Psoas muscle (tissue), 8 donors: ENCODE measurements around the gene CFAP221. TPM values are rescaled to one million over a fixed set of nuclear protein-coding genes. Genes with fewer than 3 reads are reported as not detected.

Source experiments
- ATAC-seq, 4 donors: fragments of 200-7000 bp; cut with Tn5 transposase; one replicate each; pipeline ENCODE4 v1.9.1; 2020; ENCODE audit warnings: moderate library complexity in 3 of 4, mild to moderate bottlenecking in 2 of 4
- DNase-seq, 2 donors: peaks; one replicate each; pipeline ENCODE4 v3.0.0-alpha.2; 2020
- H3K27ac ChIP-seq: fragments of 200-600 bp; one replicate; pipeline ENCODE4 v1.8.0; 2022
- H3K27me3 ChIP-seq, 3 donors: fragments of 200-600 bp in 1 of 3; one replicate each; pipeline versions ENCODE4 v1.6.1 to v1.8.0; 2013 to 2022; ENCODE audit warnings: low read length in 2 of 3, mild to moderate bottlenecking in 2 of 3, moderate library complexity in 1 of 3; ENCODE audit not compliant: insufficient read depth in 3 of 3
- H3K36me3 ChIP-seq, 2 donors: fragments of 200-600 bp in 1 of 2; one replicate each; pipeline versions ENCODE4 v1.6.1 to v1.8.0; 2013 to 2022; ENCODE audit warnings: low read depth in 1 of 2, mild to moderate bottlenecking in 1 of 2, moderate library complexity in 1 of 2; ENCODE audit not compliant: insufficient read depth in 1 of 2
- H3K4me1 ChIP-seq: fragments of 200-600 bp; one replicate; pipeline ENCODE4 v1.8.0; 2022
- H3K4me3 ChIP-seq: fragments of 200-600 bp; one replicate; pipeline ENCODE4 v1.8.0; 2022; ENCODE audit warnings: mild to moderate bottlenecking
- H3K9me3 ChIP-seq: fragments of 200-600 bp; one replicate; pipeline ENCODE4 v1.8.0; 2022
- CTCF ChIP-seq: fragments of 200-600 bp; IDR thresholded peaks from one replicate; pipeline ENCODE4 v1.8.0; 2022; ENCODE audit warnings: antibody characterized with exemption
- WGBS, 3 donors: extraction: QIAGEN DNeasy Blood & Tissue Kit; methylation state at CpG; one replicate each; pipeline versions ENCODE4 v1.1.6 to v1.1.7; 2013; 5-methylcytosine and 5-hydroxymethylcytosine counted together
- intact Hi-C, 2 donors: fragments of 100-400 bp; cut with DNase I; formaldehyde crosslinking; loops; one replicate each; pipeline versions ENCODE4 v1.11.0 to v1.14.2; 2022
- polyA plus RNA-seq, 3 donors: library from polyadenylated mRNA; stranded (reverse); fragments of 200-250 nt; gene quantifications; one replicate each; pipeline ENCODE4 v1.2.3, GENCODE V29; 2013
- total RNA-seq, 4 donors: library from RNA; stranded (reverse); fragmentation: NEBNext Ultra II Directional in 2 of 4; extraction: Animal tissue kit (Norgen Biotek cat#: 25700) in 2 of 4; gene quantifications; one replicate each; pipeline versions ENCODE4 v1.2.1 to v1.2.4, GENCODE V29; 2021 to 2023
- donor health status: healthy with polysubstance abuse.
- donor health status: DM: no; HTN: no; CAD: no; lungs with moderate emphysema.
- donor health status: Bipolar disorder and iron deficiency.
- donor health status: healthy.
- donor health status: DM: yes; HTN: yes; CAD: no.
- donor health status: DM: no; HTN: no; CAD: no.
- donor health status: DM: no; HTN: no; CAD: no.
- donor health status: DM: yes; HTN: yes; CAD: no.

The CFAP221 gene
- total and polyA plus RNA-seq, 7 donors, result 0.36 to 0.88 TPM; not detected in 5

GRCh38 chr2:119527999-119528398, 16.2 kb upstream of the CFAP221 start:
- Histone ChIP-seq H3K4me1 (no peaks in the 10 kb centered on the region), H3K9me3 (peaks cover 4% of the 10 kb centered on the region), H3K4me3 (no peak overlapping the region), H3K36me3 (no peaks in the 10 kb centered on the region), H3K27ac (no peak overlapping the region), H3K27me3 (peaks cover 0 to 24% (median 3%) of the 10 kb centered on the region in 3 donors)
- no peak for ATAC-seq
- WGBS, 3 donors, result 86 to 91% (median 88%) methylated on average over 2 of the region's 2 CpGs
- no peak for DNase-seq
- intact Hi-C loops, result no loop called here
- TF ChIP-seq CTCF, result no peak

GRCh38 chr2:119531292-119531691, 13.0 kb upstream of the CFAP221 start:
- WGBS, 3 donors, result 26 to 31% (median 31%) methylated on average over 3 of the region's 3 CpGs
- Histone ChIP-seq H3K4me3 (no peak overlapping the region), H3K9me3 (peaks cover 16% of the 10 kb centered on the region), H3K27ac (no peak overlapping the region), H3K36me3 (no peaks in the 10 kb centered on the region), H3K27me3 (no peaks in the 10 kb centered on the region), H3K4me1 (no peaks in the 10 kb centered on the region)
- TF ChIP-seq CTCF, result no peak
- intact Hi-C loops, result no loop called here
- DNase-seq (no peak), ATAC-seq (no peak)

GRCh38 chr2:119533560-119533959, 10.7 kb upstream of the CFAP221 start:
- H3K4me1 ChIP-seq, result no peaks in the 10 kb centered on the region
- H3K36me3 ChIP-seq, result no peaks in the 10 kb centered on the region
- H3K27me3 ChIP-seq, result peaks cover 0 to 3% (median 0%) of the 10 kb centered on the region in 3 donors
- H3K4me3 ChIP-seq, result no peak overlapping the region
- peaks cover 16% of the 10 kb centered on the region for H3K9me3 ChIP-seq
- no peak for DNase-seq
- no peak for ATAC-seq
- intact Hi-C loops, result no loop called here
- WGBS, 3 donors, result 80 to 85% (median 81%) methylated on average over 1 of the region's 1 CpG
- no peak for TF ChIP-seq CTCF
- no peak overlapping the region for H3K27ac ChIP-seq

- H3K4me1 ChIP-seq, result no peaks in the 10 kb centered on the region
- ATAC-seq (no peak), DNase-seq (no peak)
- peaks cover 0 to 3% (median 0%) of the 10 kb centered on the region in 3 donors for H3K27me3 ChIP-seq
- WGBS, 3 donors, result 32 to 52% (median 40%) methylated on average over 6 of the region's 6 CpGs
- intact Hi-C loops, result no loop called here
- H3K4me3 ChIP-seq, result no peak overlapping the region
- no peaks in the 10 kb centered on the region for H3K36me3 ChIP-seq
- no peak overlapping the region for H3K27ac ChIP-seq
- peaks cover 16% of the 10 kb centered on the region for H3K9me3 ChIP-seq
- TF ChIP-seq CTCF, result no peak
Observed at GRCh38 chr2:119536211-119536610, 8.0 kb upstream of the CFAP221 start.

GRCh38 chr2:119536707-119537106, 7.5 kb upstream of the CFAP221 start:
- Histone ChIP-seq H3K27me3 (peaks cover 0 to 3% (median 3%) of the 10 kb centered on the region in 3 donors), H3K27ac (no peak overlapping the region), H3K4me1 (no peaks in the 10 kb centered on the region), H3K36me3 (no peaks in the 10 kb centered on the region), H3K9me3 (peaks cover 16% of the 10 kb centered on the region), H3K4me3 (no peak overlapping the region)
- DNase-seq (no peak), ATAC-seq (no peak)
- TF ChIP-seq CTCF, result no peak
- intact Hi-C loops, result no loop called here
- WGBS, 3 donors, result 44 to 60% (median 57%) methylated on average over 1 of the region's 1 CpG
